ENCODE data around the gene CHN2.

- TF ChIP-seq CTCF (IDR thresholded peaks at IDR 0.05) (no peak), POLR2AphosphoS5 (IDR thresholded peaks at IDR 0.05) (no peak)
Observed at GRCh38 chr7:29486191-29486700, 291.7 kb downstream of the CHN2 start.

Data from transverse colon (tissue), 4 donors.